ENCODE measurements around the gene COMMD10.

COMMD10 gene

GRCh38 chr5:116329503-116329902 is 244.7 kb downstream of the COMMD10 start:
- no peak for TF ChIP-seq CTCF (IDR thresholded peaks at IDR 0.05; ENCODE audit: control insufficient read depth, extremely low read depth, insufficient read depth)
- DNase-seq (ENCODE audit: low read depth): no peak
- no peak overlapping the region for H3K4me3 ChIP-seq (ENCODE audit: low read depth, low read length)

GRCh38 chr5:116340799-116341198 is 256.0 kb downstream of the COMMD10 start:
- DNase-seq (ENCODE audit: low read depth): no peak
- no peak overlapping the region for H3K4me3 ChIP-seq (ENCODE audit: low read depth, low read length)
- TF ChIP-seq CTCF (IDR thresholded peaks at IDR 0.05; ENCODE audit: control insufficient read depth, extremely low read depth, insufficient read depth): no peak
